ENCODE data around the gene IL20RA. TPM values are rescaled to one million over a fixed set of nuclear protein-coding genes. Genes with fewer than 3 reads are reported as not detected.

The IL20RA gene
- total and polyA plus RNA-seq, 2 of the 8 experiments (the other 6 are each of a cell fraction or from before 2014, with no cell fraction given): 1.3 to 1.7 TPM

GRCh38 chr6:137031122-137031521 lies 13.6 kb downstream of the IL20RA start (continued):
- TF ChIP-seq HDAC2 (IDR thresholded peaks at IDR 0.05; ENCODE audit: borderline replicate concordance in 1 of 2, low read depth in 2 of 2, low read length in 2 of 2) (no peak), SP2 (IDR thresholded peaks at IDR 0.05; ENCODE audit: low read length) (no peak), SUZ12 (IDR thresholded peaks at IDR 0.05; ENCODE audit: low read length) (no peak), TEAD4 (IDR thresholded peaks at IDR 0.05; ENCODE audit: low read depth, low read length) (no peak), CTCF (IDR thresholded peaks at IDR 0.05; ENCODE audit: control extremely low read depth in 1 of 3, insufficient read depth in 1 of 3, low read depth in 1 of 3, low read length in 3 of 3) (no peak), NANOG (IDR thresholded peaks at IDR 0.05; ENCODE audit: insufficient read depth, low read depth, low read length, poor library complexity, severe bottlenecking) (no peak)
